ENCODE results near the gene C15orf39. TPM values are rescaled to one million over a fixed set of nuclear protein-coding genes. Genes with fewer than 3 reads are reported as not detected.

The C15orf39 gene
- total RNA-seq, 3 donors from 2014 or later (not counting 1 experiment from before 2014, with no cell fraction given): 63.5 to 89.2 (median 70.1) TPM

DNA sequence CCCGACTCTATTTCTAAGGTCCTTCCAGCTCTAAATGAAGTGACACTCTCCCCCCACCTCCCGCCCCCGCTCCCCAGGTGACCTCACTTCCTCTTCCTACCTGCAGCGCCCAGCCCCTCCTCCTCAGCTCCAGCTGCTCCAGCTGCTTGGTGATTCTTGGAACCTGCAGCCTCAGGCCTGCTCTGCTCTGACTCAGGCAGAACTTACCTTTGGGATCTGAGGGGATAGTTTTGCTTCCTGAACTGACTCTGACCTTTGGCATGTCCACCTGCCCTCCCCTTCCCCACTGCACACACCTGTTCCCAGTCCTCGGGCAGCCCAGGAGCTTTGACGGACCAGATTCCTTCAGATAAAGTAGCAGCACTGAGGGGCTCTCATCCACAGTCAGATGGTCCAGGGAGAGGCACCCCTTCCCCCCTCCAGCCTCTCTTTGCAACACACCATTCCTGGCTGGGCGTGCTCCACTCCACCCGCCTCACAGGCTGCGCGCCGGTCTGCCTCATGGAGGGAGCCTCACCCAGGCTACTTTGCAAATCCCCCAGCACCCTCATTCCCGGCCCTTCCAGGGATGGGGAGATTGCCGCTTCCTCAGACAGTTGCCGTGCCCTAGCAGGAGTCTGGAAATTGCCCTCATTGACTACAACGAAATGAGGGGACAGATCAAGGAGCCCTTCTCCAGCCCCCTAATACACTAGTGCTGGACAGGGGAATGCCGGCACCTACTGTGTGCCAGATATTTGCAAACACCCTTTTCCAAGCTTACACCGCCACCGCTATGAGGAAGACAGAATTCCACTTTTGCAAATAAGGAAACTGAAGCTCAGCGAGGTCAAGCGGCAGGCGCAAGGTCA, 692 bp upstream of the C15orf39 start:
- no peaks in the 10 kb centered on the region for H3K9me3 ChIP-seq (ENCODE audit: control insufficient read depth, insufficient read depth, low read length)
- H3K36me3 ChIP-seq (ENCODE audit: control insufficient read depth, insufficient read depth, low read length): peaks cover 5% of the 10 kb centered on the region
- peak overlapping the region; percentile 8 for H3K27ac ChIP-seq (ENCODE audit: low read length)
- H3K4me1 ChIP-seq (ENCODE audit: control insufficient read depth, insufficient read depth, low read length): peaks cover 65% of the 10 kb centered on the region
- Mint-ChIP-seq H3K27ac (peak overlapping the region; percentile 88 to 93), H3K27me3 (ENCODE audit: low read depth in 2 of 2) (no peaks in the 10 kb centered on the region), H3K9me3 (no peaks in the 10 kb centered on the region), H3K36me3 (no peaks in the 10 kb centered on the region), H3K4me1 (peaks cover 46 to 69% of the 10 kb centered on the region in 2 donors), H3K4me3 (peak overlapping the region; percentile 93)
- intact Hi-C loops (cut with micrococcal nuclease): loop anchor here (10.0 kb wide), 3 partner anchors 356 to 566 kb away; partner anchors contain the start of genes CSK and ULK3
- TF ChIP-seq, protein P1, sequence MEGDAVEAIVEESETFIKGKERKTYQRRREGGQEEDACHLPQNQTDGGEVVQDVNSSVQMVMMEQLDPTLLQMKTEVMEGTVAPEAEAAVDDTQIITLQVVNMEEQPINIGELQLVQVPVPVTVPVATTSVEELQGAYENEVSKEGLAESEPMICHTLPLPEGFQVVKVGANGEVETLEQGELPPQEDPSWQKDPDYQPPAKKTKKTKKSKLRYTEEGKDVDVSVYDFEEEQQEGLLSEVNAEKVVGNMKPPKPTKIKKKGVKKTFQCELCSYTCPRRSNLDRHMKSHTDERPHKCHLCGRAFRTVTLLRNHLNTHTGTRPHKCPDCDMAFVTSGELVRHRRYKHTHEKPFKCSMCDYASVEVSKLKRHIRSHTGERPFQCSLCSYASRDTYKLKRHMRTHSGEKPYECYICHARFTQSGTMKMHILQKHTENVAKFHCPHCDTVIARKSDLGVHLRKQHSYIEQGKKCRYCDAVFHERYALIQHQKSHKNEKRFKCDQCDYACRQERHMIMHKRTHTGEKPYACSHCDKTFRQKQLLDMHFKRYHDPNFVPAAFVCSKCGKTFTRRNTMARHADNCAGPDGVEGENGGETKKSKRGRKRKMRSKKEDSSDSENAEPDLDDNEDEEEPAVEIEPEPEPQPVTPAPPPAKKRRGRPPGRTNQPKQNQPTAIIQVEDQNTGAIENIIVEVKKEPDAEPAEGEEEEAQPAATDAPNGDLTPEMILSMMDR (IDR thresholded peaks at IDR 0.05): no peak
- H3K4me3 ChIP-seq (ENCODE audit: low read length): peak overlapping the region; percentile 46
- DNase-seq (peak in 1 of 2 donors; percentile 53), ATAC-seq (no peak)
- 18% methylated on average over 19 of the region's 21 CpGs for WGBS (ENCODE audit: insufficient coverage)
- no peaks in the 10 kb centered on the region for H3K27me3 ChIP-seq (ENCODE audit: control insufficient read depth, insufficient read depth, low read length)

DNA sequence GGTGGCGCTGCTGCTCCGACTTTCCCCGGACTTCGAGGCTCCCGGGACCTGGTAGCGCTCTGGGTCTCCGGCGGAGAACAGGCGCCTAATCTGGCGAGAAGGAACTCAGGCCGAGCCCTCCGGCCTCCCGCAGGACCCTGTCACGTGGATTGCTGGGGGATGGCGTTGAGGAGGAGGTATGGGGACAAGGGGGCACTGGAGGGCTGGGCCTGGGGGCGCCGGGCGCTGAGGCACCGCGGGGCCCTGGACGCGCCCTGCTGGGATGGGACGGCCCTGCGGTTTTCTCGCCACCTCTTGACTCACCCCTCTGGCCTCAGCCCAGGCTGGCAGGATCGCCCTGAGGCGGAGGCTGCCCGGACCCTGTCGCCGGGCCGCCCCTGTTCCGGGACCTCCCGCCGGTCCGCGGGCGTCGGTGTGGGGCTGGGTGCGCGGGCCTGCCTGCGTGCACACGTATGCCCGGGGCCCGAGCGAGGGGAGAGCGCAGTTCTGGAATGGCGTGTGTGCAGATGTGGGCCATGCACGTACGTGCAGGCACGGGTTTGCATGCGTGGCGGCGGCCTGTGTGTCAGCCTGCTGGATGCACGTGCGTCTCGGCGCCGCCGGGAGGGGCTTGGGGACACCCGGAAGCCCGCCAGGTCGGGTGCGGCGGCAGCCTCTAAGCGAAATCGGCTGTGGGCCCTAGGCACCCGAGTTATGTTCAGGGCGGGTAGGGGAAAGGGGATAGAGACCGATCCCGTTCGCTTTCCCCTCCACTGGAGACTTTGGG, 752 bp downstream of the C15orf39 start:
- peaks cover 73% of the 10 kb centered on the region for H3K4me1 ChIP-seq (ENCODE audit: control insufficient read depth, insufficient read depth, low read length)

DNA sequence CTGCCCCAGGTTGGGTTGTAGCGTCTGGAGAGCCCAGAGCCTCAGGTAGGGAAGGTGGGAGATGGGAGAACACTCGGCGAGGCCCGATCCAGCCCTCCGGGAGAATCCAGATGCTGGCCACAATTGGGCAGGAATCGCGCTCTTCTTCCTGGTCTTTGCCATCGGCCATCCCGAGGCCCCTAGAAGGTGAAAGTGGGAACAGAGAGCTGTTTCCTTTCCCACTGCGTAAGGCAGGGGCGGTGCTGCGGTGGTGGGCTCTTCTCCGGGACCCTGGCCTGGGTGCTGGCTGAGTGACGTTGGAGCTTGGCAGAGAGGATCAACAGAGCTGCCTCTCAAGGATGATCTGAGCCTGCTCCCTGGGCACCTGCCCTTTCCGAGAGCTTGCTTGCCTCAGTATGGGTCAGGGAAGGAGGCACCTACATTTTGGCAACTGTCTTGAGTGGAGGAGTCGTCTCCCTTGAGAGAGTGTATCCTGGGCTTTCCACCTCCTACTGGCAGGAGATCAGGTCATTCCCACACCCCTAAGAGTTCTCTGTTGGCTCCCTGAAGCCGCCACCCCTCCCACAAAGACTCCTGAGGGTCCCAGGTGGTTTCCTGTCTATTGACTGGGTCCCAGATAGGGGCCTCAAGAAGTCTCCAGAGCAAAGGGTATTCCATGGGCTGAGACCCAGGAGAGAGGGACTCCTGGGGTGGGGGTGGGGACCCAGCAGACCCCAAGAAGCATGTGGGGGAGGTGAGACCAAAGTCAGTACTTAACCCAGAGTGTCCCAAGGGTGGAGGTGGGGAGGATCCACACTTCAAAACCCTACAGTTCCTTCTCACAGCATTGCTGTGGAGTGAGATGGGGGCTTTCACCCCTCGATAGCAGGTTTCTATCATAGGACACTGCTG, 1.6 kb downstream of the C15orf39 start:
- ATAC-seq (no peak), DNase-seq (peak in 1 of 2 donors; percentile 37)
- Histone ChIP-seq H3K9me3 (ENCODE audit: control insufficient read depth, insufficient read depth, low read length) (no peaks in the 10 kb centered on the region), H3K27ac (ENCODE audit: low read length) (peak overlapping the region; percentile 74), H3K36me3 (ENCODE audit: control insufficient read depth, insufficient read depth, low read length) (peaks cover 26% of the 10 kb centered on the region), H3K27me3 (ENCODE audit: control insufficient read depth, insufficient read depth, low read length) (no peaks in the 10 kb centered on the region), H3K4me1 (ENCODE audit: control insufficient read depth, insufficient read depth, low read length) (peaks cover 69% of the 10 kb centered on the region), H3K4me3 (ENCODE audit: low read length) (peak overlapping the region; percentile 59)
- TF ChIP-seq, protein P1 (IDR thresholded peaks at IDR 0.05): no peak
- H3K27me3 Mint-ChIP-seq (ENCODE audit: low read depth in 2 of 2): no peaks in the 10 kb centered on the region
- H3K9me3 Mint-ChIP-seq: no peaks in the 10 kb centered on the region
- H3K36me3 Mint-ChIP-seq: no peaks in the 10 kb centered on the region
- intact Hi-C loops (cut with micrococcal nuclease): loop anchor here (2.0 to 10.0 kb wide), 4 partner anchors 94 to 568 kb away; partner anchors contain the start of genes CSK and ULK3
- peak overlapping the region; percentile 88 to 93 for H3K27ac Mint-ChIP-seq
- H3K4me3 Mint-ChIP-seq: peak overlapping the region; percentile 93
- 4% methylated on average over 17 of the region's 18 CpGs for WGBS (ENCODE audit: insufficient coverage)
- H3K4me1 Mint-ChIP-seq: peaks cover 44 to 82% of the 10 kb centered on the region in 2 donors

More for the DNA sequence above, 752 bp downstream of the C15orf39 start:
- H3K27me3 Mint-ChIP-seq (ENCODE audit: low read depth in 2 of 2): no peaks in the 10 kb centered on the region
- Histone ChIP-seq H3K27ac (ENCODE audit: low read length) (peak overlapping the region; percentile 74), H3K9me3 (ENCODE audit: control insufficient read depth, insufficient read depth, low read length) (no peaks in the 10 kb centered on the region), H3K4me3 (ENCODE audit: low read length) (peak overlapping the region; percentile 59), H3K36me3 (ENCODE audit: control insufficient read depth, insufficient read depth, low read length) (peaks cover 18% of the 10 kb centered on the region), H3K27me3 (ENCODE audit: control insufficient read depth, insufficient read depth, low read length) (no peaks in the 10 kb centered on the region)
- peak overlapping the region; percentile 88 to 93 for H3K27ac Mint-ChIP-seq
- WGBS (ENCODE audit: insufficient coverage): under 1% methylated on average over 71 of the region's 71 CpGs
- intact Hi-C loops (cut with micrococcal nuclease): loop anchor here (1.0 to 10.0 kb wide), 6 partner anchors 71 to 568 kb away; partner anchors contain the start of genes CSK and ULK3
- DNase-seq (peak; percentile 79 to 94), ATAC-seq (peak; percentile 58 to 76 (median 64))
- H3K9me3 Mint-ChIP-seq: no peaks in the 10 kb centered on the region
- no peaks in the 10 kb centered on the region for H3K36me3 Mint-ChIP-seq
- TF ChIP-seq, protein P1 (IDR thresholded peaks at IDR 0.05): peak; percentile 71
- peaks cover 46 to 82% of the 10 kb centered on the region in 2 donors for H3K4me1 Mint-ChIP-seq
- H3K4me3 Mint-ChIP-seq: peak overlapping the region; percentile 93
